HEK293T (cell line): ENCODE results near the gene LRFN4.
A peak's percentile ranks its signal among the peaks of the same experiment; 100 is the strongest.

Source experiments
- CTCF ChIA-PET: fragments of 350-600 bp; formaldehyde crosslinking; extraction: SDS; loops from one replicate; lab custom pipeline; 2021; ENCODE audit warnings: antibody characterized with exemption, inconsistent platforms; lab: Yijun Ruan, JAX
- POLR2A ChIA-PET: fragments of 350-600 bp; formaldehyde crosslinking; extraction: SDS; loops from one replicate; lab custom pipeline; 2020; ENCODE audit warnings: antibody characterized with exemption, inconsistent platforms; lab: Yijun Ruan, JAX
- DNase-seq: peaks from one replicate; pipeline ENCODE4 v3.0.0; 2012; ENCODE audit warnings: mixed read lengths; ENCODE audit errors: extremely low spot score
- ARNT ChIP-seq: fragments of 450-650 bp; IDR thresholded peaks from 2 replicates; pipeline ENCODE4 v1.6.1; 2017; ENCODE audit warnings: mild to moderate bottlenecking
- BHLHE40 ChIP-seq: fragments of 450-650 bp; IDR thresholded peaks from 2 replicates; pipeline ENCODE4 v1.6.1; 2016; ENCODE audit warnings: mild to moderate bottlenecking, moderate library complexity, borderline replicate concordance
- CTBP1 ChIP-seq: fragments of 450-650 bp; IDR thresholded peaks from 2 replicates; pipeline ENCODE4 v1.6.1; 2016; ENCODE audit warnings: borderline replicate concordance
- ELF4 ChIP-seq: fragments of 450-650 bp; IDR thresholded peaks from 2 replicates; pipeline ENCODE4 v1.6.1; 2017; ENCODE audit warnings: antibody characterized with exemption
- FOXA1 ChIP-seq: fragments of 450-650 bp; IDR thresholded peaks from 2 replicates; pipeline ENCODE4 v1.6.1; 2016; ENCODE audit warnings: mild to moderate bottlenecking
- FOXK2 ChIP-seq: fragments of 450-650 bp; IDR thresholded peaks from 2 replicates; pipeline ENCODE4 v1.6.1; 2016; ENCODE audit warnings: mild to moderate bottlenecking
- FOXM1 ChIP-seq: fragments of 450-650 bp; IDR thresholded peaks from 2 replicates; pipeline ENCODE4 v1.6.1; 2017; ENCODE audit warnings: mild to moderate bottlenecking, borderline replicate concordance
- HDGF ChIP-seq: fragments of 450-650 bp; IDR thresholded peaks from 2 replicates; pipeline ENCODE4 v1.6.1; 2017; ENCODE audit warnings: antibody characterized with exemption, borderline replicate concordance
- L3MBTL2 ChIP-seq: fragments of 450-650 bp; conservative IDR thresholded peaks from 2 replicates; pipeline ENCODE4 v1.6.1; 2016; ENCODE audit warnings: mild to moderate bottlenecking
- LEF1 ChIP-seq: fragments of 450-650 bp; IDR thresholded peaks from 2 replicates; pipeline ENCODE4 v1.6.1; 2017; ENCODE audit warnings: mild to moderate bottlenecking, borderline replicate concordance
- NFRKB ChIP-seq: fragments of 450-650 bp; IDR thresholded peaks from 2 replicates; pipeline ENCODE4 v1.6.1; 2016; ENCODE audit warnings: mild to moderate bottlenecking, moderate library complexity
- PKNOX1 ChIP-seq: fragments of 450-650 bp; IDR thresholded peaks from 2 replicates; pipeline ENCODE4 v1.6.1; 2016
- SP1 ChIP-seq: fragments of 450-650 bp; IDR thresholded peaks from 2 replicates; pipeline ENCODE4 v1.6.1; 2017
- SUZ12 ChIP-seq: fragments of 450-650 bp; IDR thresholded peaks from 2 replicates; pipeline ENCODE4 v1.6.1; 2016; ENCODE audit warnings: mild to moderate bottlenecking
- TARDBP ChIP-seq: fragments of 450-650 bp; IDR thresholded peaks from 2 replicates; pipeline ENCODE4 v1.6.1; 2016
- ZNF384 ChIP-seq: fragments of 450-650 bp; IDR thresholded peaks from 2 replicates; pipeline ENCODE4 v1.6.1; 2016

The LRFN4 gene

GRCh38 chr11:66891851-66892660 is 35.2 kb downstream of the LRFN4 start:
- peak; percentile 39 for DNase-seq

GRCh38 chr11:66892911-66893310 is 36.0 kb downstream of the LRFN4 start:
- TF ChIP-seq TARDBP (no peak), SUZ12 (no peak), ARNT (no peak), HDGF (no peak), CTBP1 (no peak), FOXM1 (no peak), ZNF384 (no peak), PKNOX1 (no peak)
- ChIA-PET POLR2A (no interaction called here), CTCF (interaction anchor here (0.7 kb wide), 1 partner anchor 46 kb away, joined by 3 read pairs; no protein-coding TSS in a partner anchor)
- no peak for DNase-seq

More at GRCh38 chr11:66891851-66892660, 35.2 kb downstream of the LRFN4 start:
- POLR2A ChIA-PET: no interaction called here
- no peak for TF ChIP-seq ARNT
- no peak for TF ChIP-seq ELF4
- no peak for TF ChIP-seq SUZ12
- TF ChIP-seq LEF1: no peak
- TF ChIP-seq CTBP1: no peak
- no peak for TF ChIP-seq FOXM1
- TF ChIP-seq SP1: no peak
- TF ChIP-seq TARDBP: no peak
- no peak for TF ChIP-seq NFRKB
- no peak for TF ChIP-seq HDGF
- CTCF ChIA-PET: interaction anchor here (0.7 kb wide), 1 partner anchor 47 kb away, joined by 3 read pairs; no protein-coding TSS in a partner anchor

- TF ChIP-seq FOXA1 (no peak), ZNF384 (no peak), CTBP1 (no peak), PKNOX1 (no peak), SP1 (no peak), SUZ12 (no peak), ELF4 (no peak)
- no peak for DNase-seq
- POLR2A ChIA-PET: no interaction called here
- CTCF ChIA-PET: interaction anchor here (0.7 kb wide), 1 partner anchor 306 kb away, joined by 6 read pairs; no protein-coding TSS in a partner anchor
Observed at GRCh38 chr11:66894141-66894540, 37.3 kb downstream of the LRFN4 start.

GRCh38 chr11:66901964-66902390 is 45.1 kb downstream of the LRFN4 start:
- CTCF ChIA-PET: no interaction called here
- no peak for DNase-seq
- TF ChIP-seq BHLHE40 (no peak), FOXA1 (no peak), ZNF384 (no peak), CTBP1 (no peak), FOXK2 (no peak), SP1 (no peak), LEF1 (no peak), HDGF (no peak), ELF4 (no peak), ARNT (no peak), L3MBTL2 (no peak), PKNOX1 (no peak)
- POLR2A ChIA-PET: no interaction called here

- DNase-seq: no peak
- TF ChIP-seq FOXA1 (no peak), CTBP1 (no peak), FOXK2 (no peak), FOXM1 (no peak), LEF1 (no peak), L3MBTL2 (no peak), ZNF384 (no peak), SP1 (no peak)
- POLR2A ChIA-PET: no interaction called here
- CTCF ChIA-PET: no interaction called here
Observed at GRCh38 chr11:66902486-66903177, 45.8 kb downstream of the LRFN4 start.

- ChIA-PET POLR2A (interaction anchor here (0.6 kb wide), 1 partner anchor 179 kb away, joined by 3 read pairs; no protein-coding TSS in a partner anchor), CTCF (interaction anchor here (0.6 kb wide), 1 partner anchor 43 kb away, joined by 3 read pairs; no protein-coding TSS in a partner anchor)
- TF ChIP-seq FOXK2 (no peak), ZNF384 (no peak), BHLHE40 (no peak), ELF4 (no peak), TARDBP (no peak), FOXA1 (no peak), LEF1 (no peak), L3MBTL2 (no peak)
- no peak for DNase-seq
Observed at GRCh38 chr11:66904055-66904454, 47.2 kb downstream of the LRFN4 start.
